Neural progenitor cell (in vitro differentiated cells): Measurements from ENCODE around the gene NRN1L. TPM values are rescaled to one million over a fixed set of nuclear protein-coding genes. Genes with fewer than 3 reads are reported as not detected.
A peak's percentile ranks its signal among the peaks of the same experiment; 100 is the strongest.

Experiments used
- DNase-seq: peaks from one replicate; pipeline ENCODE4 v3.0.0-alpha.2; 2016; ENCODE audit warnings: low spot score
- H2AFZ ChIP-seq: fragments of 200-600 bp; sonication (generic); replicated peaks from 2 replicates; pipeline ENCODE4 v1.6.1; 2016; ENCODE audit warnings: antibody characterized with exemption
- H3F3A ChIP-seq: fragments of 200-600 bp; sonication (generic); 2 replicates; pipeline ENCODE4 v1.6.1; 2016; ENCODE audit warnings: antibody characterized with exemption, low read depth
- H3K27ac ChIP-seq: fragments of 200-600 bp; sonication (generic); 2 replicates; pipeline ENCODE4 v1.5.1; 2016; ENCODE audit warnings: mild to moderate bottlenecking
- H3K27me3 ChIP-seq: fragments of 200-600 bp; sonication (generic); 2 replicates; pipeline ENCODE4 v1.6.1; 2016; ENCODE audit warnings: mild to moderate bottlenecking, moderate library complexity
- H3K36me3 ChIP-seq: fragments of 200-600 bp; sonication (generic); 2 replicates; pipeline ENCODE4 v1.5.1; 2016
- H3K4me1 ChIP-seq: fragments of 200-600 bp; sonication (generic); 2 replicates; pipeline ENCODE4 v1.6.1; 2016; ENCODE audit warnings: mixed run types
- H3K4me2 ChIP-seq: fragments of 200-600 bp; sonication (generic); 2 replicates; pipeline ENCODE4 v1.6.1; 2016
- H3K4me3 ChIP-seq: fragments of 200-600 bp; sonication (generic); 2 replicates; pipeline ENCODE4 v1.5.1; 2016
- H3K79me2 ChIP-seq: fragments of 200-600 bp; sonication (generic); 2 replicates; pipeline ENCODE4 v1.6.1; 2016; ENCODE audit warnings: low read depth
- H3K9ac ChIP-seq: fragments of 200-600 bp; sonication (generic); 2 replicates; pipeline ENCODE4 v1.6.1; 2016
- H3K9me3 ChIP-seq: fragments of 200-600 bp; sonication (generic); 2 replicates; pipeline ENCODE4 v1.5.1; 2016; ENCODE audit warnings: low read depth
- H4K20me1 ChIP-seq: fragments of 200-600 bp; sonication (generic); 2 replicates; pipeline ENCODE4 v1.6.1; 2016; ENCODE audit warnings: low read depth
- H3K27ac Mint-ChIP-seq: 3 replicates; pipeline ENCODE4 v1.8.0; 2021; ENCODE audit warnings: mixed read lengths
- H3K27me3 Mint-ChIP-seq: 2 replicates; pipeline ENCODE4 v1.8.0; 2022; ENCODE audit warnings: low read depth, mild to moderate bottlenecking, inconsistent platforms, moderate library complexity, mixed read lengths; ENCODE audit not compliant: insufficient read depth
- H3K36me3 Mint-ChIP-seq: 3 replicates; pipeline ENCODE4 v1.8.0; 2021; ENCODE audit warnings: mixed read lengths
- H3K4me1 Mint-ChIP-seq: 3 replicates; pipeline ENCODE4 v1.8.0; 2021; ENCODE audit warnings: mixed read lengths
- H3K4me3 Mint-ChIP-seq: 3 replicates; pipeline ENCODE4 v1.8.0; 2021; ENCODE audit warnings: mild to moderate bottlenecking, moderate library complexity, mixed read lengths
- H3K9me3 Mint-ChIP-seq: 3 replicates; pipeline ENCODE4 v1.8.0; 2020; ENCODE audit warnings: mixed read lengths
- CTCF ChIP-seq: fragments of 200-600 bp; sonication (generic); IDR thresholded peaks from 2 replicates; pipeline ENCODE4 v1.5.1; 2017; ENCODE audit warnings: antibody characterized with exemption, mild to moderate bottlenecking
- EZH2 ChIP-seq: fragments of 200-600 bp; sonication (generic); IDR thresholded peaks from 2 replicates; pipeline ENCODE4 v1.6.1; 2017; ENCODE audit warnings: antibody characterized with exemption, mild to moderate bottlenecking, moderate library complexity
- EZH2phosphoT487 ChIP-seq: fragments of 200-600 bp; sonication (generic); IDR thresholded peaks from 2 replicates; pipeline ENCODE4 v1.6.1; 2017; ENCODE audit warnings: antibody characterized with exemption
- total RNA-seq: library from RNA; depleted of rRNA; stranded (reverse); fragments of >200 nt; gene quantifications from 2 replicates; pipeline ENCODE4 v1.2.3, GENCODE V29; 2015; ENCODE audit warnings: low replicate concordance

Gene NRN1L
- total RNA-seq, 1 donor from 2014 or later: 0.54 TPM

GRCh38 chr16:67871256-67871655 lies 13.4 kb upstream of the NRN1L start:
- no peak for DNase-seq
- no peak overlapping the region for H3K4me3 Mint-ChIP-seq
- H3K9me3 Mint-ChIP-seq: no peaks in the 10 kb centered on the region
- Histone ChIP-seq H3K9me3 (no peaks in the 10 kb centered on the region), H3K79me2 (peaks cover 46% of the 10 kb centered on the region), H3K4me1 (peaks cover 9% of the 10 kb centered on the region), H3F3A (peaks cover 32% of the 10 kb centered on the region), H3K36me3 (no peaks in the 10 kb centered on the region), H3K4me3 (no peak overlapping the region), H4K20me1 (peaks cover 14% of the 10 kb centered on the region), H3K4me2 (no peak overlapping the region), H3K9ac (no peak overlapping the region), H3K27ac (peak overlapping the region; percentile 11), H3K27me3 (no peaks in the 10 kb centered on the region), H2AFZ (no peak overlapping the region)
- H3K4me1 Mint-ChIP-seq: peaks cover 18% of the 10 kb centered on the region
- no peak overlapping the region for H3K27ac Mint-ChIP-seq
- peaks cover 11% of the 10 kb centered on the region for H3K36me3 Mint-ChIP-seq
- TF ChIP-seq EZH2phosphoT487 (no peak), CTCF (no peak), EZH2 (no peak)
- peaks cover 5% of the 10 kb centered on the region for H3K27me3 Mint-ChIP-seq

GRCh38 chr16:67872131-67872630 lies 12.5 kb upstream of the NRN1L start:
- H3K4me2 ChIP-seq: peak overlapping the region; percentile 97
- DNase-seq: no peak
- H3K27ac Mint-ChIP-seq: peak overlapping the region; percentile 79
- H3K9me3 ChIP-seq: no peaks in the 10 kb centered on the region
- H3K9ac ChIP-seq: no peak overlapping the region
- H3K27ac ChIP-seq: peak overlapping the region; percentile 11
- H3K27me3 Mint-ChIP-seq: peaks cover 5% of the 10 kb centered on the region
- peak overlapping the region; percentile 94 for H2AFZ ChIP-seq
- H3K4me3 ChIP-seq: peak overlapping the region; percentile 95
- H3K79me2 ChIP-seq: peaks cover 36% of the 10 kb centered on the region
- H3K9me3 Mint-ChIP-seq: no peaks in the 10 kb centered on the region
- TF ChIP-seq EZH2 (no peak), EZH2phosphoT487 (no peak), CTCF (no peak)
- H3F3A ChIP-seq: peaks cover 32% of the 10 kb centered on the region
- peaks cover 9% of the 10 kb centered on the region for H3K4me1 ChIP-seq
- H3K4me3 Mint-ChIP-seq: peak overlapping the region; percentile 96
- no peaks in the 10 kb centered on the region for H3K36me3 ChIP-seq
- no peaks in the 10 kb centered on the region for H3K27me3 ChIP-seq
- H3K4me1 Mint-ChIP-seq: peaks cover 18% of the 10 kb centered on the region
- H4K20me1 ChIP-seq: peaks cover 14% of the 10 kb centered on the region
- peaks cover 11% of the 10 kb centered on the region for H3K36me3 Mint-ChIP-seq

- H3K9me3 Mint-ChIP-seq: no peaks in the 10 kb centered on the region
- H3F3A ChIP-seq: peaks cover 32% of the 10 kb centered on the region
- H3K4me3 Mint-ChIP-seq: peak within 1 kb of the TSS; percentile 96
- peaks cover 14% of the 10 kb centered on the region for H4K20me1 ChIP-seq
- peaks cover 11% of the 10 kb centered on the region for H3K36me3 Mint-ChIP-seq
- peak within 1 kb of the TSS; percentile 89 for H3K9ac ChIP-seq
- H3K4me1 ChIP-seq: peaks cover 9% of the 10 kb centered on the region
- peak within 1 kb of the TSS; percentile 97 for H3K4me2 ChIP-seq
- H3K27me3 Mint-ChIP-seq: peaks cover 5% of the 10 kb centered on the region
- peak within 1 kb of the TSS; percentile 83 for H3K27ac Mint-ChIP-seq
- no peaks in the 10 kb centered on the region for H3K27me3 ChIP-seq
- H3K9me3 ChIP-seq: no peaks in the 10 kb centered on the region
- H2AFZ ChIP-seq: peak within 1 kb of the TSS; percentile 94
- H3K79me2 ChIP-seq: peaks cover 30% of the 10 kb centered on the region
- TF ChIP-seq EZH2phosphoT487 (no peak), CTCF (no peak), EZH2 (no peak)
- peak within 1 kb of the TSS; percentile 11 for H3K27ac ChIP-seq
- peaks cover 18% of the 10 kb centered on the region for H3K4me1 Mint-ChIP-seq
- peak; percentile 75 for DNase-seq
- peak within 1 kb of the TSS; percentile 95 for H3K4me3 ChIP-seq
- no peaks in the 10 kb centered on the region for H3K36me3 ChIP-seq
Observed at GRCh38 chr16:67872631-67873434, 11.9 kb upstream of the NRN1L start, which contains the start of gene EDC4. Gene EDC4, plus strand, starts transcription at chr16:67873052. Its CDS starts 210 bp downstream, at chr16:67873262.
